Osteoblast (primary cell): ENCODE measurements around the gene PLAC8L1. TPM values are rescaled to one million over a fixed set of nuclear protein-coding genes. Genes with fewer than 3 reads are reported as not detected.
"Not testable (repeated sequence)": the region's sequence is repeated elsewhere in the genome, so short reads cannot be mapped to it uniquely, and the experiment has no call there.

ENCODE experiments used
- DNase-seq: peaks from one replicate; pipeline ENCODE4 v3.0.0; 2011; ENCODE audit warnings: low spot score, mixed read lengths; ENCODE audit not compliant: insufficient read length; ENCODE audit errors: missing footprints
- H2AFZ ChIP-seq: 2 replicates; pipeline ENCODE4 v1.6.0; 2011; ENCODE audit warnings: mild to moderate bottlenecking, low read length
- H3K27ac ChIP-seq: 2 replicates; pipeline ENCODE4 v1.5.1; 2011; ENCODE audit warnings: mild to moderate bottlenecking, low read depth, low read length, moderate library complexity
- H3K27me3 ChIP-seq: 2 replicates; pipeline ENCODE4 v1.6.0; 2012; ENCODE audit warnings: mild to moderate bottlenecking, control low read depth, inconsistent platforms, low read length, moderate library complexity; ENCODE audit not compliant: insufficient read depth
- H3K36me3 ChIP-seq: 2 replicates; pipeline ENCODE4 v1.5.1; 2011; ENCODE audit warnings: mild to moderate bottlenecking, low read length, control low read depth, moderate library complexity; ENCODE audit not compliant: insufficient read depth
- H3K4me1 ChIP-seq: 2 replicates; pipeline ENCODE4 v1.5.1; 2011; ENCODE audit warnings: mild to moderate bottlenecking, low read length, control low read depth, moderate library complexity; ENCODE audit not compliant: insufficient read depth
- H3K4me2 ChIP-seq: 2 replicates; pipeline ENCODE4 v1.6.0; 2011; ENCODE audit warnings: mild to moderate bottlenecking, low read length; ENCODE audit not compliant: insufficient read depth
- H3K4me3 ChIP-seq: fragments of 200-600 bp; sonication (generic); 3 replicates; pipeline ENCODE4 v1.5.1; 2012; ENCODE audit warnings: mild to moderate bottlenecking, low read length, inconsistent platforms; ENCODE audit not compliant: insufficient read depth
- H3K79me2 ChIP-seq: 2 replicates; pipeline ENCODE4 v1.6.0; 2012; ENCODE audit warnings: mild to moderate bottlenecking, low read length, control low read depth, inconsistent platforms; ENCODE audit not compliant: insufficient read depth
- H3K9me3 ChIP-seq: 2 replicates; pipeline ENCODE4 v1.5.1; 2011; ENCODE audit warnings: low read depth, low read length, control low read depth
- H4K20me1 ChIP-seq: 2 replicates; pipeline ENCODE4 v1.6.0; 2012; ENCODE audit warnings: mild to moderate bottlenecking, low read length, control low read depth; ENCODE audit not compliant: insufficient read depth
- CTCF ChIP-seq: IDR thresholded peaks from 2 replicates; pipeline ENCODE4 v1.5.1; 2011; ENCODE audit warnings: mild to moderate bottlenecking, low read depth, low read length, moderate library complexity; ENCODE audit errors: extremely low read depth
- total RNA-seq: library from RNA; depleted of rRNA; stranded (reverse); fragments of >200 nt; gene quantifications from 2 replicates; pipeline ENCODE4 v1.2.3, GENCODE V29; 2012

PLAC8L1 gene
- total RNA-seq, 1 donor = not detected

GRCh38 chr5:146126068-146126467 is 20.7 kb upstream of the PLAC8L1 start:
- no peak for TF ChIP-seq CTCF
- no peaks in the 10 kb centered on the region for H3K27me3 ChIP-seq
- H3K27ac ChIP-seq = no peak overlapping the region
- no peak overlapping the region for H3K4me3 ChIP-seq
- no peak for DNase-seq
- no peaks in the 10 kb centered on the region for H3K9me3 ChIP-seq
- no peaks in the 10 kb centered on the region for H3K4me1 ChIP-seq
- H3K4me2 ChIP-seq = no peak overlapping the region
- H3K79me2 ChIP-seq = no peaks in the 10 kb centered on the region
- peaks cover 86% of the 10 kb centered on the region for H3K36me3 ChIP-seq
- no peak overlapping the region for H2AFZ ChIP-seq
- no peaks in the 10 kb centered on the region for H4K20me1 ChIP-seq

GRCh38 chr5:146124580-146124979 is 19.2 kb upstream of the PLAC8L1 start:
- Histone ChIP-seq H4K20me1 (no peaks in the 10 kb centered on the region), H3K79me2 (no peaks in the 10 kb centered on the region), H2AFZ (no peak overlapping the region), H3K4me3 (no peak overlapping the region), H3K4me1 (no peaks in the 10 kb centered on the region), H3K27ac (no peak overlapping the region), H3K27me3 (no peaks in the 10 kb centered on the region), H3K4me2 (no peak overlapping the region), H3K9me3 (no peaks in the 10 kb centered on the region), H3K36me3 (peaks cover 89% of the 10 kb centered on the region)
- no peak for TF ChIP-seq CTCF
- no peak for DNase-seq

GRCh38 chr5:146121451-146121850 is 16.1 kb upstream of the PLAC8L1 start:
- not testable (repeated sequence) for DNase-seq, H3K27me3 ChIP-seq, H3K4me3 ChIP-seq, H2AFZ ChIP-seq, H3K27ac ChIP-seq, H3K9me3 ChIP-seq, H3K4me2 ChIP-seq, H3K4me1 ChIP-seq, H3K79me2 ChIP-seq, H4K20me1 ChIP-seq
- peaks cover 83% of the 10 kb centered on the region for H3K36me3 ChIP-seq

GRCh38 chr5:146118322-146118721 is 12.9 kb upstream of the PLAC8L1 start:
- Histone ChIP-seq H2AFZ (no peak overlapping the region), H3K36me3 (peaks cover 68% of the 10 kb centered on the region), H3K4me3 (no peak overlapping the region), H3K4me1 (no peaks in the 10 kb centered on the region), H3K27me3 (no peaks in the 10 kb centered on the region), H3K4me2 (no peak overlapping the region), H3K27ac (no peak overlapping the region), H4K20me1 (no peaks in the 10 kb centered on the region), H3K79me2 (no peaks in the 10 kb centered on the region), H3K9me3 (no peaks in the 10 kb centered on the region)
- DNase-seq = no peak
- TF ChIP-seq CTCF = no peak

GRCh38 chr5:146117216-146117615 is 11.8 kb upstream of the PLAC8L1 start:
- H3K4me3 ChIP-seq, H3K27me3 ChIP-seq, DNase-seq, H3K4me1 ChIP-seq, H3K4me2 ChIP-seq, H2AFZ ChIP-seq, H3K27ac ChIP-seq, H3K9me3 ChIP-seq, H4K20me1 ChIP-seq, H3K79me2 ChIP-seq: not testable (repeated sequence)
- H3K36me3 ChIP-seq = peaks cover 69% of the 10 kb centered on the region
